Subcutaneous preadipocyte (primary cell): ENCODE data around the gene STAB1. TPM values are rescaled to one million over a fixed set of nuclear protein-coding genes. Genes with fewer than 3 reads are reported as not detected.

Experiments used
- small RNA-seq: library from RNA; depleted of rRNA; stranded (forward); fragments of <200 nt; gene quantifications from one replicate; pipeline ENCODE3, GENCODE V24; 2012
- total RNA-seq: library from RNA; depleted of rRNA; stranded (reverse); fragments of >200 nt; gene quantifications from 2 replicates; pipeline ENCODE4 v1.2.3, GENCODE V29; 2012

STAB1 gene, protein sequence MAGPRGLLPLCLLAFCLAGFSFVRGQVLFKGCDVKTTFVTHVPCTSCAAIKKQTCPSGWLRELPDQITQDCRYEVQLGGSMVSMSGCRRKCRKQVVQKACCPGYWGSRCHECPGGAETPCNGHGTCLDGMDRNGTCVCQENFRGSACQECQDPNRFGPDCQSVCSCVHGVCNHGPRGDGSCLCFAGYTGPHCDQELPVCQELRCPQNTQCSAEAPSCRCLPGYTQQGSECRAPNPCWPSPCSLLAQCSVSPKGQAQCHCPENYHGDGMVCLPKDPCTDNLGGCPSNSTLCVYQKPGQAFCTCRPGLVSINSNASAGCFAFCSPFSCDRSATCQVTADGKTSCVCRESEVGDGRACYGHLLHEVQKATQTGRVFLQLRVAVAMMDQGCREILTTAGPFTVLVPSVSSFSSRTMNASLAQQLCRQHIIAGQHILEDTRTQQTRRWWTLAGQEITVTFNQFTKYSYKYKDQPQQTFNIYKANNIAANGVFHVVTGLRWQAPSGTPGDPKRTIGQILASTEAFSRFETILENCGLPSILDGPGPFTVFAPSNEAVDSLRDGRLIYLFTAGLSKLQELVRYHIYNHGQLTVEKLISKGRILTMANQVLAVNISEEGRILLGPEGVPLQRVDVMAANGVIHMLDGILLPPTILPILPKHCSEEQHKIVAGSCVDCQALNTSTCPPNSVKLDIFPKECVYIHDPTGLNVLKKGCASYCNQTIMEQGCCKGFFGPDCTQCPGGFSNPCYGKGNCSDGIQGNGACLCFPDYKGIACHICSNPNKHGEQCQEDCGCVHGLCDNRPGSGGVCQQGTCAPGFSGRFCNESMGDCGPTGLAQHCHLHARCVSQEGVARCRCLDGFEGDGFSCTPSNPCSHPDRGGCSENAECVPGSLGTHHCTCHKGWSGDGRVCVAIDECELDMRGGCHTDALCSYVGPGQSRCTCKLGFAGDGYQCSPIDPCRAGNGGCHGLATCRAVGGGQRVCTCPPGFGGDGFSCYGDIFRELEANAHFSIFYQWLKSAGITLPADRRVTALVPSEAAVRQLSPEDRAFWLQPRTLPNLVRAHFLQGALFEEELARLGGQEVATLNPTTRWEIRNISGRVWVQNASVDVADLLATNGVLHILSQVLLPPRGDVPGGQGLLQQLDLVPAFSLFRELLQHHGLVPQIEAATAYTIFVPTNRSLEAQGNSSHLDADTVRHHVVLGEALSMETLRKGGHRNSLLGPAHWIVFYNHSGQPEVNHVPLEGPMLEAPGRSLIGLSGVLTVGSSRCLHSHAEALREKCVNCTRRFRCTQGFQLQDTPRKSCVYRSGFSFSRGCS (N-terminal part only)
- 0.20 and 1.8 TPM in 2 replicates for total RNA-seq

DNA sequence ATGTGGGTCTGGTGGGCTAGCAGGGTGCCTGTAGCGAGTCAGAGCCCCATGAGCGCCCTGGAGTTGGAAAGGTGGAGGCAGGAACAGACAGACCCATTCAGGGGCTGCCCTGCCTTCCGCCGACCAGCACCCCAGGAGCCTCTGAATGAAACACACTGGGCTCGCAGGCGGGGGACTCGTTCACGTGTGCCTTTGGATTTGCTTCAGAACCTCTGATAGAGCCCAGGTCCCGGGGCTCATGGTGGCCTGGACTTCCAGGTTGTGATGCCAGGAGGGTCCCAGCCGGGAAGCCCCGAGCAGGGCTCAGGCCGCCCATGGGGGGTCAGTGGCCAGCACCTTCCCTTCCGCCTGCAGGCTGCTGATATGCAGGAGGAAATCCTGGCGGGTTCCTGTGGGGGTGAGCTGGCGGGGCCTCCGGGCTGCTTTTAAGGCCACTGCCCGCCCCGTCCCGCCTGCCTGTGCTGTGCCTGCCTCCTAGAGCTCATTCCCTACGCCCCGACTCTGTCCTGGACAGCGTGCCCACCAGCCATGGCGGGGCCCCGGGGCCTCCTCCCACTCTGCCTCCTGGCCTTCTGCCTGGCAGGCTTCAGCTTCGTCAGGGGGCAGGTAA, at the start of gene STAB1:
STAB1 (plus strand) TSS at position 453 of the 610 bp plus-strand sequence; CDS start at position 529, 76 bp downstream.

DNA sequence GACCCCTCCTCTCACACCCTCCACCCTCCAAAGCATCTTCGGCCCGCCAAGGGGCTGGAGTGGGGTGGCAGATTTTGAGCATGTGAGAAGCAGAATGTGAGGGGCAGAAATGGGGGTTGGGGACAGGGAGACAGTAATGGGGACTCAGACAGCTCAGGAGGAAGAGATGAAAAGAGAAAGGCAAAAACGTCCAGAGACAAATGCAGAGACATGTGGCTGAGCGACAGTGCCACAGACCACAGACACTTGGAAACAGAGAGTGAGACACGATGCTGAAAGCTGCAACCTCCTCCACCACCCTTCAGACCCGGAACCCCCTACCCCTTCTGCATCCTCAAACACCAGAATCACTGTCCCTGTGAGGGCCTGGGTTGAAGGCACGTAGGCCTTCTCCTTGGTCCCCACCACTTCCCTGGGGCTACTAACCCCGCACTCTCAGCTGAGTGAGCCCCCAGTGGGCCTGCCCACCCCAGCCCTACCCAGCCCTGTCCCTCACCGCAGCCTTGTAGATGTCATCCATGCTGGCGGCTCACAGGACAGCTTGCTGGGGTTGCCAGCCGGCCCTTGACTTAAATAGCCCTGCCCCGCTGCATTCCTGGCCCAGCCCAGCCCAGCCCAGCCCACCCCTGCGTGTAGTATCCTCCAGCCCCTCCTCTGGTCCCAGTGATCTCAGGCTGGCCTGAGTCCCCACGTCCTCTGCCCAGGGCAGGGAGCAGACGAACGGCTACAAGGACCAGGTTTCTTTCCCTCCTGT, 41.5 kb upstream of the STAB1 start, which contains the start of gene TNNC1:
TNNC1 (minus strand) TSS at position 546 of the 754 bp plus-strand sequence; CDS start at position 520, 26 bp downstream.

DNA sequence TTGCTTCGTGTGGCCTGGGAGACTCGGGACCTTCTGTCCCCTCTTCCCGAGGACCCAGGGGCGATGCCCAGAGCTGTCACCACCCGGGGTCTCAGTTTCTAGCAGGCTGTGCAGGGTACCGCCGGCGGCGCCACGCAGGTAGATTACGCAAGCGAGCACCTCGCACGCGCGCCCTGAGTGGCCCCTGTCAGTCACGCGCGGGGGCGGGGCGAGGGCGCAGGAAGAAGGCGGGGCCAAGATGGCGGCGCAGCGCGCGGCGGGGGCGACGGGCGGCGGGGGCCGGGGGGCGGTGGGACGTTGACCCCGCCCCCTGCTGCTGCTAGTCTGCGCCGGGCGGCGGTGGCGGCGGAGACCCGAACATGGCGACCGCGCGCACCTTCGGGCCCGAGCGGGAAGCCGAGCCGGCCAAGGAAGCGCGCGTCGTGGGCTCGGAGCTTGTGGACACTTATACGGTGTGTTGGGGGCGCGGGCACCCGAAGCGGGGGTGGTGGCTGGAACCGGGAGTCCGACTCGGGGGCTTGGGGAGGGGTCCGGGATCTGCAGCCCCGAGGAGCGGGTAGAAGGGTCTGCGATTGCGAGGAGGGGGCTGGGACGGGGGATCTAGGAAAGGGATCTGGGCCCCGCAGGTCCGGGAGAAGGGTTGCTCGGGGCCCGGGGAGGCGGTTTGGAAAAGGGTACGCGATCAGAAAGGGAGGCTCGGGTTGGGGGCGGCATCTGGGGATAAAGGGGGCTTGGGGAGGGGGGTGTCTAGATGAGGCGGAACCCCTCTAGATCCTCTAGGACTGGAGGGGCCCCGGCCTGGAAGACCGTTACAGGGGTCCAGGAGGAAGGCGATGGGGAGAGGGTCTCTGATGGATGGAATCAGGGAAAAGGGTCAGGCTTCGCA, 39.6 kb upstream of the STAB1 start, which contains the start of gene NISCH:
NISCH (plus strand) TSS at position 322 of the 886 bp plus-strand sequence; CDS start at position 360, 38 bp downstream.

DNA sequence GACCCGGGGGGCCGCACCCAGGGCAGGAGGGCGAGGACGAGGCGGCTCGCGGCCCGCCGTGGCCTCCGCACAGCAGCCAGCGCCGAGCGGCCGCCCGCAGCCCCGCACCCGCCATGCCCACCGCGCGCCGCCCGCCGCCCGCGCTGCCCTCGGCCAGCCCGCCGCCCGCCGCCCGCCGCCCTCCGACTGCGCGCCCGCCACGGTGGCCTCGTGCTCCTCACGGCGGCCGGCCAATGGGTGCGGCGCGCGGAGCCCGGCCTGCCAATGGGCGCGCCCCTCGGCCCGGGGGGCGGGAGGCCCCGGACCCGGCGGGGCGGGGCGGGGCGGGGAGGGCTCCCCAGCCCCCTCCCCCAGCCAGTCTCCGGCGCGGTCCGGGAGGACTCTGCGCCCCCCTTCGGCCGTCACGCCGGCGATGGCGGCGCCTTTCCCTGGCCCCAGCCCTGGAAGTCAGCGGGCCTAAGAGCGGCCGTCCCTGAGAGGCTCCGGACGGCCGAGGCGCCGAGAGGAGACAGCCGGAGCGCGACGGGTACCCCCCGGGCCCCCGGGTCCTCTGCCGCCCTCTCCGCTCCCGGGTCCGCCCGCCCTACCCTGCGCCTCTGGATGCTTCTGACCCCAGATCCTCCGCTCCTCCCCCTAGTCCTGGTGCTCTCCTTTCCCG, 38.6 kb downstream of the STAB1 start, which contains the start of gene NT5DC2:
NT5DC2 (minus strand) TSS at position 235 of the 658 bp plus-strand sequence; CDS start at position 115, 120 bp downstream.

DNA sequence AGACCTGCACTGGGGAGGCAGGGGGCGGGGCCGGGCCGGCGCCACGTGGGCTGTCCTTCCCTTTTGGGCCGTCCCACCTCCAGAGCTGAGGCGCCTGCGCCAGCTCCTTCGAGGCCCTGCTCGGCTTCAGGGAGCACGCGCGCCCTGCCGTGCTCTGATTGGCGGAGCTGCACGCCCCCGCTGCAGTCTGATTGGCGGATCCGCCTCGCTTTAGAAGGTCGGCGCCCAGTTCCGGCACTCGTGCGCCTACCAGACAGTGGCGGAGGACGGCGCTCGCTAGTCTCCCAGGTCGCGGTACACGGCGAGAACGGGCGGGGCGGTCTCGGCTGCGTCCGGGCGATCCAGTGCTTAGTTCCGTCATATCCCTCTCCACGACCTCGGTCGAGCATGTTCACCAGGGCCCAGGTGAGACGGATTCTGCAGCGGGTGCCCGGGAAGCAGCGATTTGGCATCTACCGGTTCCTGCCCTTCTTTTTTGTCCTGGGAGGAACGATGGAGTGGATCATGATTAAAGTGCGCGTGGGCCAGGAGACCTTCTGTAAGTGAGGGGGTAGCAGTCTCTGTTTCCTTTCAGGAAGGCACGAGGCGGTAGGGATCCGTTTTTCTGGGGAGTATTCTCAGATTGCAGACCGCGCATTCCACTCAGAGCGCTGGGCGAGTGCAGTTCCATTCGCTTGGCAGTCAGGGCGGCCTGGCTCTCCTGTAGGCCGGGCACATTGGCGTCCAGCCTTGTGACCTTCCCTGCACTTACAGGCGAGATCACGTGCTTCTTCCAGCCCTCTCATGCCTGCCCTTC, 41.4 kb downstream of the STAB1 start, which contains the start of gene UQCC5:
UQCC5 (plus strand) TSS at position 237 of the 796 bp plus-strand sequence; CDS start at position 388, 151 bp downstream.

Small RNA genes within 50 kb of the gene (small RNA-seq; reads per million reads assigned to genes)
- gene RNU6-856P (not detected), gene RNU6ATAC16P (not detected)

Other genes starting within 250 kb of the STAB1 start
- gene PPM1M, start 249.6 kb upstream of the STAB1 start, total RNA-seq, result 10.9 and 17.6 TPM in 2 replicates
- 43.0 and 57.3 TPM in 2 replicates for gene WDR82, start 216.7 kb upstream of the STAB1 start, total RNA-seq
- 18.0 and 18.4 TPM in 2 replicates for gene GLYCTK, start 207.5 kb upstream of the STAB1 start, total RNA-seq
- gene DNAH1, start 179.0 kb upstream of the STAB1 start, total RNA-seq, result 2.5 and 6.6 TPM in 2 replicates
- gene BAP1, start 85.3 kb upstream of the STAB1 start, total RNA-seq, result 50.7 and 59.8 TPM in 2 replicates
- gene PHF7, start 84.7 kb upstream of the STAB1 start, total RNA-seq, result 5.5 and 6.1 TPM in 2 replicates
- gene SEMA3G, start 50.2 kb upstream of the STAB1 start, total RNA-seq, result 0.20 TPM in 1 of 2 replicates, not detected in the other
- 0.37 TPM in 1 of 2 replicates, not detected in the other for gene TNNC1, start 41.3 kb upstream of the STAB1 start, total RNA-seq
- gene NISCH, start 39.7 kb upstream of the STAB1 start, total RNA-seq, result 48.1 and 53.4 TPM in 2 replicates
- 44.5 and 52.8 TPM in 2 replicates for gene NT5DC2, start 38.5 kb downstream of the STAB1 start, total RNA-seq
- 5.9 and 7.4 TPM in 2 replicates for gene UQCC5, start 41.3 kb downstream of the STAB1 start, total RNA-seq
- gene PBRM1, start 190.6 kb downstream of the STAB1 start, total RNA-seq, result 52.9 and 75.7 TPM in 2 replicates
- 121 and 159 TPM in 2 replicates for gene GNL3, start 190.7 kb downstream of the STAB1 start, total RNA-seq
- gene GLT8D1, start 210.5 kb downstream of the STAB1 start, total RNA-seq, result 68.8 and 81.9 TPM in 2 replicates
- 52.6 and 73.1 TPM in 2 replicates for gene SPCS1, start 210.8 kb downstream of the STAB1 start, total RNA-seq